ENCODE data around the gene SLC35E1.

The SLC35E1 gene

GRCh38 chr19:16596399-16596798, 24.2 kb upstream of the SLC35E1 start:
- ATAC-seq: no peak

DNA sequence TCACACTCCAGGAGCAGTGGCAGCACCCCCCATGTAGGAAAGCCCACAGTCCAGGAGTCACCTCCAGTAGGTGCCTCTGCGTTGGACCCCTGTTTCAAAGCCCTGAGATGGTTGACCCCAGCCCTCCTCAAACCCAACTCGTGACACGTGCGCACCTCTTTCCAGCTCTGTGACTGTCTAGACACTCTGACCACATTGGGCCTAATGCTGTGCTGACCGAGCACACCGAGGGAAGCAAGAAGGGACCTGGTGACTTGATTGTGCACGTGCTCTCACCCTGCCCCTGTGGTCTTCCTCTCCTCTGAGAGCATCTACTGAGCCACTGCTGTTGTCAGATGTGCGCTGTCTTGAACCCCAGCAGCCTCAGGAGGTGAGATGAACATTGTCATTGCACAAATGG, 22.9 kb upstream of the SLC35E1 start:
- no peak for ATAC-seq

DNA sequence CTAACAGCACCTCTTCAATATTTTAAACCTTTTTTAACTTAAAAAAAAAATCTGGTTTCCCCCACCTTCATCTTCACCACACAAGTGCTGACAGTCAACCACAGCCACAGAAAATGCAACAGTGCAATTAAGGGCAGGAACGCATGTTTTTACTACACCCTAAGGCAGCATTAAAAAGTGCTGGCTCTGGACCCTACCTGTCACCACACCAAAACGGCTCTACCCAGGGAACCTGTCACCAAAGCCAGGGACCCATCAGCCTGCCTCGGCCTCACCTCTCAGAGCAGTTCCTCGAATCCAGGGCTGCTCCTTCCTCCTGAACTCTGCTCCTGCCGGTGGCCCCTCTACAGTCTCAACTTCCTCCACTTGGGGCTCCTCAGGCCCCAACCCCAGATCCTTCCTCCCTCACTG, 22.5 kb upstream of the SLC35E1 start:
- ATAC-seq: peak; percentile 49 to 60

DNA sequence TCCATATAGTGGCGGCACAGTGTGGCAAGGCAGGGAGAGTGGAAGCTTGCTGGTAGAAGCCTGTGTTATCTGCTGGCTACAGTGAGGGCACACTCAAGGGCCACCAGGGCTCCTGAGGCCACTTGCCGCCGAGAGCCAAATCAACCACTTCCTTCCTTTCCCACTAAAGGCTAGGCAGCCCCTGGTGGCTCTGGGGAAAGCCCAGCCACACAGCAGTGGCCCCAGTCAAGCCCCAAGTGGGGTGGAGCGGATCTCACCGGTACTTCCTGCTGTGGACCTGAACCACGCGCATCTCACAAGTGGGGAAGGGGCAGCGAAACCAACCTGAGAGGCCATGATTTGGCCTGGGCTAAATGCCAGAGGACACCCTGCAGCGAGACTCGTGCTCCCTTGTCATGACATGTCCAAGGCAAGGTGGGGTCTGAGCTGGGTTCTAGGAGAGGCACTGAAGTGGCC, 21.9 kb upstream of the SLC35E1 start:
- peak; percentile 44 to 64 for ATAC-seq

- no peak for ATAC-seq
Observed at GRCh38 chr19:16593181-16593580, 21.0 kb upstream of the SLC35E1 start.

DNA sequence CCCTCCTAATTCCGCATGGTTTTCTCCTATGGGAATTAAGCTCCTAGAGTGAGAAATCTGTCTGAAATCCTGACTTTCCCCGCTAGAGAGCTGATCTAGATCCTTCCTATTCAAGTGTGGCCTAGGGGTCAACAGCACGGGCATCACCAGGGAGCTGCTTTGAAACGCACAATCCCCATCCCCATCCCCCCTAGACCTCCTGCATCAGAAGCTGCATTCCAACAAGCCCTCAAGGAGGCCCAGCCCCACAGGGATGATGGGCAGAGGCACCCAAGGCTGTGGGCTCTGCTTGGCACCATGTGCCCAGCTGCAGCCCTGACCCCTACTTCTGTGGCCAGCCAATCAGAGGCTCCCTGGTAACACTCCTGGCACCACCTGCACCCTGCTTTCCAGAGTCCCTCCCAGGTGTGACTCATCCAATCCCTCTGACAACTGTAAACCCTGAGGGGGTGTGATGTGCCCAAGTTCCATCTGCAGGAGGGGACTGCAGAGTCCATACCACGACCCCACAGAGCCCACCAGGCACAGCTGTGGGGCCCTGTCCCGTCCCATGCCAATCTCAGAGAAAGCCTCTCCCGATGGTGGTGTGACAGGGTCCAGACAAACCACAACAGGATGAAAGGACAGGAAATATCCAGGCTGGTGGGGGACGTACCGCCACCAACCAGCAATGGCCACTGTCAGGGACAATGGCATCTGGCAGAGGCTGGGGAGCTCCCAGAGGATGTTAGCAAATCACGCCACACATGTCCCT, 19.8 kb upstream of the SLC35E1 start:
- no peak for ATAC-seq

DNA sequence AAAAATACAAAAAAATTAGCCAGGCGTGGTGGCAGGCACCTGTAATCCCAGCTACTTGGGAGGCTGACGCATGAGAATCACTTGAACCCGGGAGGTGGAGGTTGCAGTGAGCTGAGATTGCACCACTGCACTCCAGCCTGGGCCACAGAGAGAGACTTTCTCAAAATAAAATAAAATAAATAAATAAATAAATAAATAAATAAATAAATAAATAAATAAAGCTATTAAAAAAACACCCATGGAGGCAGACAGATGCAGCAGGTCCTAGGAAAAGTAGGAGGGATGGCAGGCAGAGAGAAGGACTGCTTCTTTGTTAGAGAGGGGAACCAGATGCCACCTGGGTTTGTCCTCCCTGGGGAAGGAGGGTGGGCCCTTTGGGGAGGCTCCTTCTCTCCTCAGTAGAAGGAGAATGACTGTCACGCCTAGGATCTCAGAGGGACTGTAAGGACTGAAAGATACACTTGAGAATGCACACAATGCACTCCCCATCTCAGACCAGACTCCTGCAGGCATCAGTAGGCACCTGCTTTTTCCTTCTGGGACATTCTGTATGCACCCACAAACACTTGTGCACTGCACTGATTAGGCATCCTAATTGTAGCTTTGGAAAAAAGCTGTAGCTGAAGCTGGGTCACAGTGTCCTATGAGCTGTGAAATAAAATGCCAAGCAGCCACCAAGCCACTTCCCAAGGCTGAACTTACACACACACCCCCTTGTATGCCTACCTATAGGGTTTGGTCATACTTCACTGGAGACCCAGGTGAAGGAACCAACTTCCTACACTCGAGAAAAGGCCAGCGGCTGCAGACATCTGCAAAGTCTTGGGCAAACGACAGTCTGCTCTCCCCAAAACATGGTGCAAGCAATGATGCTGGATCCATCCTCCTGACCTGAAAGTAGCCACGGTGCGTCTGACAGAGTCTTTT, 18.9 kb upstream of the SLC35E1 start:
- ATAC-seq: no peak

DNA sequence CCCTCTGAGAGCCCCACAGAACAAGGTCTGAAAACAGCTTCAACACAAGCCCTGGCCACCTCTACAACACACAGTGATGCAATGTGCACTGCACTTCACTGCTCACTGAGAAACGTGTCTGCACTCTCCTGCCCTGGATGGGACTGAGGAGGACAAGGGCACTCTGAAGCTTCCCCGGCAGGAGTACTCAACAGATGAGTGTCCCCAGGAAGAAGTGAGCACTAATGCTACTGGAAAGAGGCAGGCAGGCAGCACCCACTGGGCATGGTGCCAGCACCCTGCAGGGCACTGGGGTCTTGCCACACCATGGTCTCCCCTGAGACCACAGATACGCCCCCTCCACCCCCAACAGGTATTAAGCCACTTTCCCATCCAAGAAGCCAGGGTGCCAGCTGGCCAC, 17.7 kb upstream of the SLC35E1 start:
- ATAC-seq: no peak

DNA sequence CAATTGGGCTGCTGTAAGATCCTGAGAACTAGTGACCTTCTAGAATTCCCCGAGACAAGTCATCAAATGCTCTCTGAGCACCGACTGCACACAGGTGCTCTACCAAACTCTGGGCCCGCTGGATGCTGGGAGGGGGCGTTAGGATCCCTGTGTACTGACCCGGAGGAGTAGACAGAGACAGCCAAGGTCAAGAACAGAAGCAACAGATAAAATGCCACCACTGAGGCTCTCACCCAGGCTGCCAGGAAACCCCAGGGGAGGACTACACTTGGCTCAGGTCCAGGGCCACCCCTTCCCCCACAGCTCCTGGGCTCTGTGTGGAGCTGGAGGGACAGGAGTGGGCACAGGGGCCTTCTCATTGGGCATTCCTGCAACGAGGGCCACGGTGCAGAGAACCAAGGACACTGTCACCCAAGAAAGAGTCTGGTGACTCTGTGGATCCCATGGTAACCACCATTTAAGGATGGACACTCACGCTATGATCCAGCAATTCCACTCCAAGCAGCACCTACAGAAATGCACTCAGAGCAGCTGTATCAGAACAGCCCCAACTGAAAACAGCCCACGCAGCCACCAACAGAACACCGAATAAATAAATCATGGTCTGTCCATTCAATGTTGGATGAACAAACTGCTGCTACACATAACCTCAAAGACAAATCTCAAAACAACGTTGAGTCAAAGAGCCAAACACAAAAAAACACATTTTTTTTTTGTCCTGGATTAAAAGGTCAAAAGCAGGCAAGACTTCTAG, 16.8 kb upstream of the SLC35E1 start:
- ATAC-seq: no peak

DNA sequence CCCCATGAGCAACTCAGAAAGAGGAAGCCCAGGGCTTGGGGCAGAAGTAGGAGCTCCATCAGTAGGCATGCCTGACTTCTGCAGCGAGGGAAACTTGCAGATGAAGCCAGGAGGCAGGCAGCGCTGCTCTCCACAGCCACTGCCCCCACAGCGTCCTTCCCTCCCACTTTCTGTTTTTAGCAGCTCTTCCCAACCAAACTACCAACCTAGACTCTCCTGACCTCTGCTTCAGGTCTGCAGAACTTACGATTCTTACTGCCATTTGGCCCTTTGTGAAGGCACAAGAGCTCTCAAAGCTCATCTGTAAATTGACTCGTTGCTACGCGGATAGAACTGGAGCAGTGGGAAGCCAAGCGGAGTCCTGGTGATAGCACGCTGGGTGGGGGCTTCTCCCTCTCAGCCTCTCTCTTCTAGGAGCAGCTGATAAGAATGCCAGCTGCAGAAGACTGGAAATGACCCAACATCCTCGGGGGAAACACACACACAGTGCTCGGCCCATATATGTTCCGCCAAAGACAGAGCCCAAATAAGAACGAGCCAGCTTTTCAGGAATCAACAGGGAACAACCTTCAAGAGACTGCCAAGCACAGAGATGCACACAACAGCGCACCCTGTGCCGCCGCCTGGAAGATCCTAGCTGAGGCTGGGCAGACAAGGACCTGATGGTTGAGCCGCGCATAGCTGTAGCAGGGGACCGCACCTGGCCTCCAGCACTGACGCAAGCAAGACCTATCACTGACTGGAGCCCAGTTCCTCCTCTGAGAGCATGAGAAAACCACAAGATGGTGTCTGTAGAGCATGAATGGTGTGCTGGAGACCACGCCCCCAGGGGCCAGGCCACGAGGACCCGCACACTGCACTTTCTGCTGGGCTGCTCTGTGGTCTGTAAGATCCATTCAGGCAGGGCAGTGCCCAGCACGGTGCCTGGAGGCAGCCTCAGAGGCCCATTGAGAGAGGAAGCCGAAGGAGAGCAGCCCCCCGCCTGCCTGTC, 15.9 kb upstream of the SLC35E1 start:
- ATAC-seq: peak; percentile 69 to 71

GRCh38 chr19:16586991-16587832, 15.0 kb upstream of the SLC35E1 start:
- peak; percentile 15 to 18 for ATAC-seq

DNA sequence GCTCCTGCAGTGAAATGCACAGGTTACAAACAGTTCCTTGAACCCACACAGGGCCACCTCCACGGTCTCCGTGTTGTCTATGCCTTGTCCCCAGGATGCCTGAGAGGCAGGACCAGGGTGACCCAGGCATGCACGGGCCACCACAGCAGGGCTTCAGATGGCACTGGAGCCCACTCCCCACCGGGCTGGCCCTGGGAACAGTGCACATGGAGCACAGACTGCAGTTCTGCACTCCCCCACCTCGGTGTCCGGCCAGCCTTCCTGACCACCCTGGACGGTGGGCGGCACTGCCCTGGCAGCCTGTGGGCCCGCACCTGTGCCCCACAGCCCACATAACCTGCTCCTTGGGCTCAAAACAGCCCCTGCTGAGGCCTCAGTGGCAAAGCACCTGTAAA, 14.3 kb upstream of the SLC35E1 start:
- no peak for ATAC-seq

GRCh38 chr19:16585808-16586476, 13.7 kb upstream of the SLC35E1 start:
- ATAC-seq: peak; percentile 34

- no peak for ATAC-seq
Observed at GRCh38 chr19:16585094-16585801, 13.0 kb upstream of the SLC35E1 start.

DNA sequence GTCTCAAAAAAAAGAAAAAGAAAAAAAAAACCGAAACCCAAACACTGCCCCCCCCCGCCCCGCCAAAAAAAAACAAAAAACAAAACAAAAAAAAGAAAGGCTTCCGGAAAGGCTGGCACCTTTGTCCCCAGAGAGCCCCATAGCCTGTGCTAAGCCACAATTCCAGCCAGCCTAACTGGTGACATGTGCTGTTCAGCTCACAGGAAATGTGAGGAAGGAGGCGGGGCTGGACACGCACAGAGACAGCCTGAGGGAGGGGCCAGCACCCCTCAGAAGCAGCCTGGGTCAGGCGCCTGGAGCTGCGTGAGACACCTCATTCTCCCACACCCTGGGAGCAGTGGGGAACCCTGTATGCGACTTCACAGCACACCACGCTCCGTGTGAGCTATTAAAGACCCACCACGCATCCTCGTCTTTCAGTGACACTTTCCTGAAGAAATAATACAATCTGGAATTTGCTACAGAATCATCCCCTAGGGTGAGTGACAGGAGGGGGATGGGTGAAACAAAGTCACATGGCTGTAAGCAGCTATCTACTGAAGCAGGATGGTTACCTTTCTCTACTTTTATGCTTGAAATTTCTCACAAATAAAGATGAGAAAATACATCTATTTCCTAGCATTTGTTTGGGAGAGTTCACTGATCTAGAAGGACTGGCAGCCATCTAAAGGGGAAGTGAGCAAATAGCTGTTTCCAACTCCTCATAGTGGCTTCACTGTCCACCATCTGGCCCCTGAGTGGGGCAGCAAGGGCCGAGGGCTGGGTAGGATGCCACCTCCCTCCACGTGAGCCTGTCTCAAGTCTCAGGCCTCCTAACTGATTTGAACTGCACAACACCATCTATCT, 12.3 kb upstream of the SLC35E1 start:
- peak; percentile 74 to 76 for ATAC-seq

DNA sequence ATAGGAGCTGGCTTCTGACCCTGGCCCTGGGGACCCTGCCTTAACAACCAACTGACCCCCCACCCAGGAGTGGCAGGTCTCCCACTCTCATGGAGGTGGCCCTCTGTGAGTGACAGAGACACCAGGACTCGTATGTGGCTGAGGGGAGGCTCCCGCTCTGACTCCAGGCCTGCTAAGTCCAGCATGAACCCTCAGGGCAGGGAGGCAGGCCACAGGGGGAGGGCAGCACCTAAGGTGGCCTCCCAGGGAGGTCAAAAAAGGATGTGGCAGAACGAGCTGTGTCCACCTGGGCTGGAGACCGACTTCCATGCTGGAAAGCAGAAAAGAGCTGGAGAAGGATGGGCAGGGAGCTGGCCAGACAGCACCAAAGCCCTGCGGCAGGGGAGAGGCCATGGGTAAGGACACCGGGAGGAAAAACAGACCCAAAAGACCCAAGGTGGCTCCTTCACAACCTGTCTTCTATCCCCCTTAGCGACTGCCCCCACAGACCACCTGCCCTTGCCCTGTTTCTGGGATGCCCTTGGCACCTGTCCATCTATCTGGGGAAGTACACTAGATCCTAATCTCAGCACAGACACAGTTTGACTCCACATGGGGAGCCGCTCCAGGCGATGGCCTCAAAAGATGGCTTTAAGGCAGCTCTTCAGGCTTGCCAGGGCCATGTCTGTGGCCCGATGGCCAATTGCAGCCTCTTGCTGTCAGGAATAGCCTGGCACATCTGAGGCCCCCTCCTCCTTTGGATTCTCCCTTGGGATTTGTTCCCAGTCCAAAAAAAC, 10.5 kb upstream of the SLC35E1 start:
- no peak for ATAC-seq

DNA sequence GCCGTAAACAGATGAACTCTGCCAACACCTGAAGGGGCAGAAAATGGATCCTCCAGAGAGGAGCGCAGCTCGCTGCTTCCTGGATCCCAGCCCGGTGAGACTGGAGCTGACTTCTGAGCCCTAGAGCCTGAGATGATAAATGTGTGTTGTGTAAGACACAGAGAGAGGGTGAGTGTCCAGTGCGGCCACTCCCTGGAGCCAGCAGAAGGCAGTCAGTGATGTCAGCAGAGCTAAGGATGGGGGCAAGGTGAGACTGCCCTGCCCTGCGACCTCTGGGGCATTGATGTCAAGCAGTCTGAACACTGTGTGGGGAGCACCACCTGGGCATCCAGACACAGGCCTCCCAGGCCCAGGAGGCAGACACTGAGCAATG, 9.7 kb upstream of the SLC35E1 start:
- ATAC-seq: no peak
